GM19397 (cell line): ENCODE results near the gene NUTM1.

Source experiments
- ATAC-seq: cut with Tn5 transposase; IDR thresholded peaks from one replicate; pipeline ENCODE4 v1.9.1; 2021; ENCODE audit warnings: mild to moderate bottlenecking, moderate library complexity; ENCODE audit not compliant: unreplicated experiment

The NUTM1 gene, protein sequence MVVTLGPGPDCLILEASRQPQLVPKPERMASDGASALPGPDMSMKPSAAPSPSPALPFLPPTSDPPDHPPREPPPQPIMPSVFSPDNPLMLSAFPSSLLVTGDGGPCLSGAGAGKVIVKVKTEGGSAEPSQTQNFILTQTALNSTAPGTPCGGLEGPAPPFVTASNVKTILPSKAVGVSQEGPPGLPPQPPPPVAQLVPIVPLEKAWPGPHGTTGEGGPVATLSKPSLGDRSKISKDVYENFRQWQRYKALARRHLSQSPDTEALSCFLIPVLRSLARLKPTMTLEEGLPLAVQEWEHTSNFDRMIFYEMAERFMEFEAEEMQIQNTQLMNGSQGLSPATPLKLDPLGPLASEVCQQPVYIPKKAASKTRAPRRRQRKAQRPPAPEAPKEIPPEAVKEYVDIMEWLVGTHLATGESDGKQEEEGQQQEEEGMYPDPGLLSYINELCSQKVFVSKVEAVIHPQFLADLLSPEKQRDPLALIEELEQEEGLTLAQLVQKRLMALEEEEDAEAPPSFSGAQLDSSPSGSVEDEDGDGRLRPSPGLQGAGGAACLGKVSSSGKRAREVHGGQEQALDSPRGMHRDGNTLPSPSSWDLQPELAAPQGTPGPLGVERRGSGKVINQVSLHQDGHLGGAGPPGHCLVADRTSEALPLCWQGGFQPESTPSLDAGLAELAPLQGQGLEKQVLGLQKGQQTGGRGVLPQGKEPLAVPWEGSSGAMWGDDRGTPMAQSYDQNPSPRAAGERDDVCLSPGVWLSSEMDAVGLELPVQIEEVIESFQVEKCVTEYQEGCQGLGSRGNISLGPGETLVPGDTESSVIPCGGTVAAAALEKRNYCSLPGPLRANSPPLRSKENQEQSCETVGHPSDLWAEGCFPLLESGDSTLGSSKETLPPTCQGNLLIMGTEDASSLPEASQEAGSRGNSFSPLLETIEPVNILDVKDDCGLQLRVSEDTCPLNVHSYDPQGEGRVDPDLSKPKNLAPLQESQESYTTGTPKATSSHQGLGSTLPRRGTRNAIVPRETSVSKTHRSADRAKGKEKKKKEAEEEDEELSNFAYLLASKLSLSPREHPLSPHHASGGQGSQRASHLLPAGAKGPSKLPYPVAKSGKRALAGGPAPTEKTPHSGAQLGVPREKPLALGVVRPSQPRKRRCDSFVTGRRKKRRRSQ

GRCh38 chr15:34342737-34343575 is at the start of gene NUTM1, which contains the start of gene NOP10:
NUTM1 (plus strand) TSS chr15:34343315; CDS start chr15:34343697, 382 bp downstream.
NOP10 (minus strand) TSS chr15:34343136; CDS start chr15:34343073, 63 bp downstream.
- peak; percentile 84 for ATAC-seq

GRCh38 chr15:34297059-34297458 is 46.1 kb upstream of the NUTM1 start:
- no peak for ATAC-seq

GRCh38 chr15:34301058-34301457 is 42.1 kb upstream of the NUTM1 start:
- no peak for ATAC-seq

GRCh38 chr15:34304613-34305012 is 38.5 kb upstream of the NUTM1 start:
- no peak for ATAC-seq

DNA sequence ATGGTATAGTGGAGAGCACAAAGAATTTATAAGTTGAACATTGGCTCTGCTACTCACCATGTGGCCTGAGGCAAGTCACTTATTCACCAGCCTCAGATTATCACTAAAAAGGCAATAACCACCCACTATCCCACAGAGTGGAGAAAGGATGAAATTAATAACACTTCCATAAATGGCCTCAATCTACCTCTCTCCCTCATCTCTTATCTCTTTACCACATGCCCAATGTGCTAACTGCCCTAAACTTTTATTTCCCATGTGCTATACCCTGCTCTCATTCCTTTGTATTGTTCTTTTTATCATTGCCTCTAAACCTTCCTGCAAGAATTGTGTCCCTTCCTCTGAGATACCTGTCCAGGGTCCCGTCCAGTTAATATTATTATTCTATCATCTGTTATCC is 31.6 kb upstream of the NUTM1 start:
- no peak for ATAC-seq

- no peak for ATAC-seq
These were observed 28.3 kb upstream of the NUTM1 start for GRCh38 chr15:34314491-34315490.

DNA sequence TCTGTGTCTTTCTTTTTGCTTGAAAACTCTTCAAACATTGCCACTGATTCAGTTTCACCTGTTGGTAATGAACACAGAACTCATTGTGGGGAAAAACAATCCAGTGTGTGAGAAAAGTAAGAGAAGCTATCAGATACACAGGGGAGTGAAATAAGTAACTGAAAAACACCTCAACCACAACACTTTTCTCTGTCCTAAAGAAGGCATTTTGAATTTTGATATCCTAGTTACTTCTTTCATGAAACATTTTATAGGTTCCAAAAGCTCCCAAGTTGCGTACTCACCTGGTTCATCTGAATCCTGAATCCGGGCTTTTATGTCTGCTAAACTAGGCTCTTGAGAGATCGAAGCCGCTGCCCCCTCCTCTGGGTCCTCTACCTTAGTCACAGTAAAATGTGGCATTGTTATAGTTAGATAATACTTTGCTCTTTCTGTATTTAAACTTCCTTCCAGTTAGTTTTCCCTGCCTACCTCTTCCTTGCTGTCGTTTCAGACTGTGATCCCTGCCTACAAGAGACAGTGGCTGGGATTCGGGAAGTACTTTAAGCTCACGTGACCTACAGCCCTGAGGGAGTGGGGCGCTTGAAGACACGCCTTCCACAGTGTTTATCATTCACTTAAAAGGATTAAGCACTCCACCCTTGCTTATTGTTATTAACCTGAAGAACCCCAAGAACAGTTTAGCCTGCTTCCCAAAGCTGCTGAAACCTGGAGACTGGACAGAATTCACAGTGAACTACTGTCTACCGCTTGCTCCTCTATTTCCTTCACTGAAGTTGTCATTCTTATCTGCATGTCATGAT is 24.6 kb upstream of the NUTM1 start:
- no peak for ATAC-seq

GRCh38 chr15:34323217-34323616 is 19.9 kb upstream of the NUTM1 start:
- ATAC-seq = no peak

GRCh38 chr15:34324933-34325332 is 18.2 kb upstream of the NUTM1 start:
- no peak for ATAC-seq

- no peak for ATAC-seq
These were observed 17.7 kb upstream of the NUTM1 start for GRCh38 chr15:34325368-34325767.

DNA sequence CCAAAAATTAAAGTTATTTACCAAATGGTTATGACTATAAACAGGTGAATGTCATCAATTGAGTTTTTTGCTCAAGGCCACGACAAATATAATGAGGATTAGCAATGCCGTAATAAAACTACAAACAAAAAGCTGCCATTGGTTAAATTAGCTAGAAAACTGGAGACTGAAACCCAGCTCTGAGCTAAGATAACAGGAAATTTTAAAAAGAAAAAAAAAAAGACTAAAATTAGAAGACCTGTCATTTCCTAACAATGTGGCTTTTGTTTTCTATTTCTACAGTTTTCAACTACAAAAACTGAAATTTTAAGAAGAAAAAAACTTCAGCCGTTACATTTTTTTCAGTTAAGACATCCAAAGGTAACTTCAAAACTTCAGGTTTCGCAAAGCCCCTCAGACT is 15.2 kb upstream of the NUTM1 start:
- ATAC-seq = no peak

GRCh38 chr15:34329006-34329405 is 14.1 kb upstream of the NUTM1 start:
- ATAC-seq = no peak

- ATAC-seq = no peak
These were observed 12.8 kb upstream of the NUTM1 start for GRCh38 chr15:34330279-34330678.

GRCh38 chr15:34331809-34332208 is 11.3 kb upstream of the NUTM1 start:
- no peak for ATAC-seq

- ATAC-seq = no peak
These were observed 10.5 kb upstream of the NUTM1 start for GRCh38 chr15:34332553-34333120.

- no peak for ATAC-seq
These were observed 8.4 kb upstream of the NUTM1 start for GRCh38 chr15:34334672-34335071.

DNA sequence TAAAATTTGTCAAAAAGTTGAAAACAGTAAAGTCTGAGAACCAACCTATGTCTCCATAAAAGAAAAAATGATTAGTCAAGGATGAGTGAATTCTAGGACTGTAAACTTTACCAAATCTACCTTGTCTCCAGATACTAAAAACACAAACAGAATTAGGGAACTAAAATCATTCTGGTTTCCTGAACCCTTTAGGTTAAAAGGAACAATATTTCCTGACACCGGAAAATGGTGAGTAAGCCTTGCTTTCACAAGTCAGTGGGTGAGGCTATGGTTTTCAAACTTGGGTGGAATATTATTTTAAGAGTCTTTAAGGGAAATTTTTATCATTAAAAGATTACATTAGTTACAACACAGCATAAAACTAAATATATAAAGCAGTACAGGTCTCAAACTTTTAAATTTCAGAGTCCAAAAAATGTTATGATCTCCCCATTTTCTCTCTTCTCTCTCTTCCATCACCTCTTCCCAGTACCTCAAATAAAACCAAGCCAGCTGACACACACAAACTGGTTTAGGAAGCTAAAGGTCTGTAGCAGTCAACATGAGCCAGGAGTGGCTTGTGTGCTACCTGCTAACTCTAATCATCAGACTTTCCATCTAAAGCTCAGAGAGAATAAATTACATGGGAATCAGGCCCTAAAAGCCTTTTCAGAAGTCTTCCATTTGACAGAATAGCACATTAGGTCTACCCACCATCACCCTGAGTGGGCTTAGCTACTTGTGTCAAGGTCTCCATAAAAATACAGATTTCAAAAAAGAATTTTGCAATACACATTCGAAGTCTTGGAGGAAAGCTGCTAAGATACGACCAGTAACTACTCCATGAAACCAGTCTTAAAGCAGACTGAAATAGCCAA is 7.7 kb upstream of the NUTM1 start:
- ATAC-seq = no peak
